Measurements from ENCODE around the gene TESK1.
"Not testable (repeated sequence)": the region's sequence is repeated elsewhere in the genome, so short reads cannot be mapped to it uniquely, and the experiment has no call there.

The TESK1 gene

GRCh38 chr9:35629597-35629996 is 24.5 kb downstream of the TESK1 start:
- Histone ChIP-seq H3K27me3 (ENCODE audit: control insufficient read depth in 3 of 3, insufficient read depth in 3 of 3, low read depth in 1 of 3, low read length in 3 of 3) (no peaks in the 10 kb centered on the region), H3K9ac (ENCODE audit: low read depth, low read length, poor library complexity) (peak overlapping the region; percentile 5), H3K4me2 (ENCODE audit: insufficient read depth, low read length, poor library complexity, severe bottlenecking) (no peak overlapping the region), H3K14ac (ENCODE audit: low read length) (no peak overlapping the region), H3K79me1 (ENCODE audit: low read depth, low read length) (no peaks in the 10 kb centered on the region), H2AK5ac (ENCODE audit: low read depth, low read length) (no peak overlapping the region), H3K36me3 (replicated peaks in 1 of 2; ENCODE audit: control insufficient read depth in 2 of 2, insufficient read depth in 2 of 2, low read length in 2 of 2) (no peaks in the 10 kb centered on the region), H4K8ac (ENCODE audit: low read depth, low read length) (no peak overlapping the region), H3K4me1 (ENCODE audit: control insufficient read depth in 2 of 2, insufficient read depth in 1 of 2, low read depth in 1 of 2, low read length in 2 of 2) (no peaks in the 10 kb centered on the region), H3K9me3 (replicated peaks in 1 of 2; ENCODE audit: control insufficient read depth in 2 of 2, insufficient read depth in 1 of 2, low read depth in 1 of 2, low read length in 2 of 2) (no peaks in the 10 kb centered on the region), H2BK15ac (ENCODE audit: low read length) (no peak overlapping the region), H2AFZ (ENCODE audit: low read length) (no peak overlapping the region), H4K91ac (ENCODE audit: low read depth, low read length, poor library complexity) (no peak overlapping the region), H2BK120ac (ENCODE audit: low read depth, low read length) (no peak overlapping the region), H3K27ac (replicated peaks; ENCODE audit: low read length) (no peak overlapping the region), H3K4me3 (ENCODE audit: low read length in 2 of 2) (no peak overlapping the region), H2BK5ac (ENCODE audit: low read length) (no peak overlapping the region), H3K4ac (ENCODE audit: low read length) (no peak overlapping the region), H3K23ac (ENCODE audit: low read depth, low read length, poor library complexity) (no peak overlapping the region), H2BK12ac (ENCODE audit: low read length) (no peak overlapping the region), H3K18ac (ENCODE audit: low read length) (no peak overlapping the region)
- WGBS, 2 donors (ENCODE audit: extremely low coverage in 2 of 2, insufficient read length in 2 of 2, insufficient replicate concordance in 1 of 2), result no CpG with 5 or more reads among the region's 5 CpGs
- DNase-seq (ENCODE audit: low spot score), result no peak

GRCh38 chr9:35635730-35636129 is 30.7 kb downstream of the TESK1 start:
- Histone ChIP-seq H3K18ac (ENCODE audit: low read length) (no peak overlapping the region), H3K4me1 (ENCODE audit: control insufficient read depth in 2 of 2, insufficient read depth in 1 of 2, low read depth in 1 of 2, low read length in 2 of 2) (no peaks in the 10 kb centered on the region), H3K36me3 (replicated peaks in 1 of 2; ENCODE audit: control insufficient read depth in 2 of 2, insufficient read depth in 2 of 2, low read length in 2 of 2) (no peaks in the 10 kb centered on the region), H3K4me3 (ENCODE audit: low read length in 2 of 2) (no peak overlapping the region), H3K14ac (ENCODE audit: low read length) (no peak overlapping the region), H3K4ac (ENCODE audit: low read length) (no peak overlapping the region), H3K27me3 (ENCODE audit: control insufficient read depth in 3 of 3, insufficient read depth in 3 of 3, low read depth in 1 of 3, low read length in 3 of 3) (no peaks in the 10 kb centered on the region), H2AFZ (ENCODE audit: low read length) (no peak overlapping the region), H3K27ac (replicated peaks; ENCODE audit: low read length) (no peak overlapping the region), H2BK12ac (ENCODE audit: low read length) (no peak overlapping the region), H3K9ac (ENCODE audit: low read depth, low read length, poor library complexity) (no peak overlapping the region), H3K4me2 (ENCODE audit: insufficient read depth, low read length, poor library complexity, severe bottlenecking) (no peak overlapping the region), H3K9me3 (replicated peaks in 1 of 2; ENCODE audit: control insufficient read depth in 2 of 2, insufficient read depth in 1 of 2, low read depth in 1 of 2, low read length in 2 of 2) (no peaks in the 10 kb centered on the region), H3K79me1 (ENCODE audit: low read depth, low read length) (no peaks in the 10 kb centered on the region), H2BK15ac (ENCODE audit: low read length) (no peak overlapping the region), H4K8ac (ENCODE audit: low read depth, low read length) (no peak overlapping the region), H4K91ac (ENCODE audit: low read depth, low read length, poor library complexity) (no peak overlapping the region), H3K23ac (ENCODE audit: low read depth, low read length, poor library complexity) (no peak overlapping the region), H2BK120ac (ENCODE audit: low read depth, low read length) (no peak overlapping the region), H2BK5ac (ENCODE audit: low read length) (no peak overlapping the region), H2AK5ac (ENCODE audit: low read depth, low read length) (no peak overlapping the region)
- no peak for DNase-seq (ENCODE audit: low spot score)

- Histone ChIP-seq H3K9me3 (replicated peaks in 1 of 2; ENCODE audit: control insufficient read depth in 2 of 2, insufficient read depth in 1 of 2, low read depth in 1 of 2, low read length in 2 of 2) (no peaks in the 10 kb centered on the region), H2AK5ac (ENCODE audit: low read depth, low read length) (no peak overlapping the region)
- no CpG with 5 or more reads among the region's 9 CpGs for WGBS, 2 donors (ENCODE audit: extremely low coverage in 2 of 2, insufficient read length in 2 of 2, insufficient replicate concordance in 1 of 2)
Measured at GRCh38 chr9:35636135-35636876, 31.2 kb downstream of the TESK1 start.

GRCh38 chr9:35636877-35637246 is 31.8 kb downstream of the TESK1 start:
- H2BK120ac ChIP-seq (ENCODE audit: low read depth, low read length); H3K9me3 ChIP-seq (replicated peaks in 1 of 2; ENCODE audit: control insufficient read depth in 2 of 2, insufficient read depth in 1 of 2, low read depth in 1 of 2, low read length in 2 of 2); H4K8ac ChIP-seq (ENCODE audit: low read depth, low read length); DNase-seq (ENCODE audit: low spot score); H3K14ac ChIP-seq (ENCODE audit: low read length); H2AFZ ChIP-seq (ENCODE audit: low read length); H2BK15ac ChIP-seq (ENCODE audit: low read length); H3K79me1 ChIP-seq (ENCODE audit: low read depth, low read length); H3K4me1 ChIP-seq (ENCODE audit: control insufficient read depth in 2 of 2, insufficient read depth in 1 of 2, low read depth in 1 of 2, low read length in 2 of 2); H3K4ac ChIP-seq (ENCODE audit: low read length); H3K27ac ChIP-seq (replicated peaks; ENCODE audit: low read length); H2BK5ac ChIP-seq (ENCODE audit: low read length); H3K4me2 ChIP-seq (ENCODE audit: insufficient read depth, low read length, poor library complexity, severe bottlenecking); H2BK12ac ChIP-seq (ENCODE audit: low read length); H2AK5ac ChIP-seq (ENCODE audit: low read depth, low read length); H3K18ac ChIP-seq (ENCODE audit: low read length); H3K36me3 ChIP-seq (replicated peaks in 1 of 2; ENCODE audit: control insufficient read depth in 2 of 2, insufficient read depth in 2 of 2, low read length in 2 of 2); H3K9ac ChIP-seq (ENCODE audit: low read depth, low read length, poor library complexity); H4K91ac ChIP-seq (ENCODE audit: low read depth, low read length, poor library complexity); H3K27me3 ChIP-seq (ENCODE audit: control insufficient read depth in 3 of 3, insufficient read depth in 3 of 3, low read depth in 1 of 3, low read length in 3 of 3); H3K4me3 ChIP-seq (ENCODE audit: low read length in 2 of 2); H3K23ac ChIP-seq (ENCODE audit: low read depth, low read length, poor library complexity): not testable (repeated sequence)
- WGBS, 2 donors (ENCODE audit: extremely low coverage in 2 of 2, insufficient read length in 2 of 2, insufficient replicate concordance in 1 of 2), result 100% methylated on average over 2 of the region's 6 CpGs; no CpG with 5 or more reads in 1 of the 2 donors

More at GRCh38 chr9:35636135-35636876, 31.2 kb downstream of the TESK1 start:
- no peak overlapping the region for H3K27ac ChIP-seq (replicated peaks; ENCODE audit: low read length)
- no peak overlapping the region for H2BK12ac ChIP-seq (ENCODE audit: low read length)
- no peak overlapping the region for H3K4me2 ChIP-seq (ENCODE audit: insufficient read depth, low read length, poor library complexity, severe bottlenecking)
- H3K27me3 ChIP-seq (ENCODE audit: control insufficient read depth in 3 of 3, insufficient read depth in 3 of 3, low read depth in 1 of 3, low read length in 3 of 3), result no peaks in the 10 kb centered on the region
- no peaks in the 10 kb centered on the region for H3K36me3 ChIP-seq (replicated peaks in 1 of 2; ENCODE audit: control insufficient read depth in 2 of 2, insufficient read depth in 2 of 2, low read length in 2 of 2)
- H2BK5ac ChIP-seq (ENCODE audit: low read length), result no peak overlapping the region
- H3K23ac ChIP-seq (ENCODE audit: low read depth, low read length, poor library complexity), result no peak overlapping the region
- no peaks in the 10 kb centered on the region for H3K4me1 ChIP-seq (ENCODE audit: control insufficient read depth in 2 of 2, insufficient read depth in 1 of 2, low read depth in 1 of 2, low read length in 2 of 2)
- H2BK120ac ChIP-seq (ENCODE audit: low read depth, low read length), result no peak overlapping the region
- H4K91ac ChIP-seq (ENCODE audit: low read depth, low read length, poor library complexity), result no peak overlapping the region
- H3K18ac ChIP-seq (ENCODE audit: low read length), result no peak overlapping the region
- no peak overlapping the region for H3K4ac ChIP-seq (ENCODE audit: low read length)
- no peak overlapping the region for H2BK15ac ChIP-seq (ENCODE audit: low read length)
- H3K14ac ChIP-seq (ENCODE audit: low read length), result no peak overlapping the region
- no peak overlapping the region for H3K9ac ChIP-seq (ENCODE audit: low read depth, low read length, poor library complexity)
- H2AFZ ChIP-seq (ENCODE audit: low read length), result no peak overlapping the region
- H4K8ac ChIP-seq (ENCODE audit: low read depth, low read length), result no peak overlapping the region
- no peak overlapping the region for H3K4me3 ChIP-seq (ENCODE audit: low read length in 2 of 2)
- DNase-seq (ENCODE audit: low spot score), result no peak
- no peaks in the 10 kb centered on the region for H3K79me1 ChIP-seq (ENCODE audit: low read depth, low read length)

All from neuronal stem cell (in vitro differentiated cells).